NCI-H1436 treated with DMSO at 0.1 percent for 48 hours (cell line): ENCODE measurements around the gene CERS6.

ENCODE experiments used
- DNase-seq: peaks from one replicate; lab custom pipeline; 2025; lab: John Stamatoyannopoulos, UW

Gene CERS6

GRCh38 chr2:168530982-168531622, 75.0 kb downstream of the CERS6 start:
- no peak for DNase-seq

DNA sequence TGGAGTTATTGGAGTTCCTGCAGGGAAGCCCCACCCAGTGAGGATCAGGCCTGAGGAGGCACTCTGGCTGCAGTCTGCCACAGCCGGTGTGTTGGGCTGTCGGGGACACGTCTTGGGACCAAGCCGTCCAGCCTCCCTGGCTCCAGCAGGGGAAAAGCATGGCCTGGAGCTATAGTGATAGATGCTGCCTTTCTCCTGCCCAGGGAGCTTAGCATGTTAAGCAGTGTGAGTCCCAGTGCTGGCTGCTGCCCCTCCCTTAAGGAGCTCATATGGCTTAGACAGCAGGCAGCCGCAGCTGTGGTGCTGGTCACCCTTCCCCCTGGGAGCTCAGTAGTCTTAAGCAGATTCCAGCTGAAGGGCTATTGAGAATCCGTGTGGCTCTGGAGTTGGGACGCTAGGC, 78.9 kb downstream of the CERS6 start:
- DNase-seq: no peak

- no peak for DNase-seq
Observed at GRCh38 chr2:168536925-168537466, 80.9 kb downstream of the CERS6 start.

DNA sequence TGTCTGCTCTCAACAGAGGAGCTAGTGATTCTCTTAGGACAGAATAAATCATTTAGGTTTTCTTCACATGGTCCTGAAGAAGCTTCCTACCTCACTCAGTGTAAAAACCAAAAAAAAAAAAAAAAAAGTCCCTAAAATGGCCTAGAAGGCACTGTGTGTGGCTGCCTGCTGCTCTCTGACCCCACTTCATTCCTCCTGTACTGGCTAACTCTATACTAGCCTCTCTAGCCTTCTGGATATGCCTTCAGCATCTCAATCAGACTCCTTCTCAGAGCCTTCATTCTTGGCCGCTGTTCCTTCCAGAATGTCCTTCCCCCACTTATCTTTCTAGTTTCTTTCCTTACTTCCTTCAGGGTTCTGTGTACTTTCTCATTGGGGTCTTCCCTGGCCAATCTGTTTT, 82.1 kb downstream of the CERS6 start:
- DNase-seq: no peak

DNA sequence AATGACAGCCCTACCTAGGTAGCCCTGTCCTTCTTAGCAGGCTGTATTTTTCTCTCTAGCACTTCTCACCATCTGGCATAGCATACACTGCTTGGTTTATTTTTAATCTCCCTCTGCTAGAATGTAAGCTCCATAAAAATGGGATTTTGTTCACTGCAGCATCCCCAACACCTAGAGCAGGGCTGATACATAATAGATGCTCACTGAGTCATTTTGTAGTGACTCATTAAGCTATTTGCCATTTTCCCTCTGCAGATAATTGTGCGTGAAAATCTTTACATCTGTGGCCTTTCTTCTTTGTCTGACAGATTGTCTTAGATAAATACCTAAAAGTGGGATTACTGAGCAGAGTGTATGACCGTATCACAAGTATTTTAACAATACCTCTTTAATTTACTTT, 82.5 kb downstream of the CERS6 start:
- no peak for DNase-seq

DNA sequence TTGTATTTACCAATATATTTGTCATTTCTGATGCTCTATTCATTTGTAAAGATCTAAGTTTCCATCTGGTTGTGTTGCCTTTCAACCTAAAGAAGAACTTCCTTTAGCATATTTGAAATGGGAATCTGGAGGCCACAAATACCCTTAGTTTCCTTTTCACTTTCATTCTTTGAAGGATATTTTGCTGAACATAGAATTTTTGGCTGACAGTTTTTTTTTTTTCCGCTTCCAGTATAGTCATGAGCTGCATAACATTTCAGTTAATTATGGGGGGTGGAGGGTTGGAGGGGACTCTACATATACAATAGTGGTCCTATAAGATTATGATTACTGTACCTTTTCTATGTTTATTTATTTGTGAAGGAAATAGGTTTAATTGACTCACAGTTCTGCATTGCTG, 83.9 kb downstream of the CERS6 start:
- no peak for DNase-seq

GRCh38 chr2:168541858-168542257, 85.8 kb downstream of the CERS6 start:
- DNase-seq: no peak

GRCh38 chr2:168543037-168543436, 87.0 kb downstream of the CERS6 start:
- no peak for DNase-seq

DNA sequence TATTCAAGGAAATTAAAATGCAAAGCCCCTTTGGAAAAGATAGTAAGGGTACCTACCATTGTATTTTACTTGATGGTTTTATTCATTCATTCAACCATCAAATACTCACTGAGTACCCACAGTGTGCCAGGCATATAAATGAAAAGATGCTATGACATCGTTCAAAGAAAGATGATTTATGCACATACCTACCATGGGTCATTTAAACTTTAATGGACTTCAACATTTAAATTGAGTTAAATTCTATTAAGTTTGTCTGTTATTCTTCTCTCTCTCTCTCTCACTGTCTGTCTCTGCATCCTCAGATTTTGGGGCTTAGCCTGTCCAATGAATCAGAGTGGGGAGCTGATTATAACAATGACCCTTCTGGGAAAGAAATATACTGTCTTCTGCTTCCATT, 87.9 kb downstream of the CERS6 start:
- no peak for DNase-seq

DNA sequence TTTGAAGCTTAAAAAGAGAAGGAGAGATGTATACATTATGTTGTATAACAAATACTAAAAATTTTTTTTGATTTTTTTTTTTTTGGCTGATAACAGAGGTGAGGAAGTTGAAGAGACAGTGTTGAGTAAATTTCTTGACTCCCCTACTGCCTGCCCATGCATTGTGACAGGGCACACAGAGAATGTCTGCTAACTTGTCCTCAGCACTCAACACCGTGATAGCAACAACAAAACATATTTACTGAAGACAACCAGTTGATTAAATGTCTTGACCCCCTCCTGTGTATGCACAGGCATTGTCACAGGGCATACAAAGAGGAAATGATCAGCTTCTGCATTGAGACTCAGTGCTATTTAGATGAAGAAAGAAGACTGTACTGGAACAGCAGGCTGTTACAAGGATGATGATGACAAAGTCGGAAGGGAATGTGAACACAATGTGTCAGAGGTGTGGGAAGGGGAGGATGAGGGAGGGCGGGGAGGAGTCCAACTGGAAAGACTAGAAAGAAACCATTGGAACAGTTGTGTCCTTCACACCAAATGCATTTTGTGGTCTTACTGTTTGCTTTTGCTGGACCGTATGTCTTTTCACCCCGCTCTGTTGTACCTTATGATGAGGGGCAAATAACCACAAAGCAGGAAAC, 89.5 kb downstream of the CERS6 start:
- no peak for DNase-seq

DNA sequence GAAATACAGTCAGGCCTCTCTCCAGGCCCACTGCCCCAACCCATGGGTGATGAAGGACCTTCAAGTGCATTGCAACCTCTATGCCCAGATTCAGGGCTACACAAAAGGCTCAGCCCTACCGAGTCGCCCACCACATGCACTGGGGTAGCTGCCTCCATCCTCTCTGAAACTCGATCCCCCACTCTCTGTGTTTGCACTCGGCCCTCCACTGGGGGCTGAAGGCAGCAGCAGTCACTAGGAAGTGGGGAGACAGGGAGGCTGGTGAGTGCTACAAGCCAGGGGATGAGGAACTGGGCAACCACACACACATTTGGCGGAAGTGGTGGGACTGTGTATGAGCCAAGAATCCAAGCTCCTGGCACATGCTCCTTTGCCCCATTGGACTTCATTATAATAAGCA, 94.6 kb downstream of the CERS6 start:
- DNase-seq: no peak

DNA sequence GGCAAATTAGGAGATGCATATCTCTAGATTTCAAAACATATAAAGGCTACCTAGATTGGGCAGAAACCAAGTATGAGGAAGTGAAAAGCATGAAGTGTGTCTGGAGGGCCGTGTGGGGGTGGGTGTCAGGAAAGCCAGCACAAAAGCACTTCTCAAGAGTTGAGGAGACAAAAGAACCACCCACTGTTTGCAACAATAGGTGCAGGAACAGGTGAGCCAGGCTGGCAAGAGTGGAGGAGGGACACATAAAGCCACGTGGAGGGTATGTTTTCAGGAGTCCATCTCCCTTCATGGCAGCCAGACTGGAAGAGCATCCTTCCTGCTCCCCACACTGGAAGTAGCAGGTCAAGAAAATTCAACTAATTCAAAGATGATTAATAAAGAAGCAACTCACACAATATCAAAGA, 96.4 kb downstream of the CERS6 start:
- no peak for DNase-seq

DNA sequence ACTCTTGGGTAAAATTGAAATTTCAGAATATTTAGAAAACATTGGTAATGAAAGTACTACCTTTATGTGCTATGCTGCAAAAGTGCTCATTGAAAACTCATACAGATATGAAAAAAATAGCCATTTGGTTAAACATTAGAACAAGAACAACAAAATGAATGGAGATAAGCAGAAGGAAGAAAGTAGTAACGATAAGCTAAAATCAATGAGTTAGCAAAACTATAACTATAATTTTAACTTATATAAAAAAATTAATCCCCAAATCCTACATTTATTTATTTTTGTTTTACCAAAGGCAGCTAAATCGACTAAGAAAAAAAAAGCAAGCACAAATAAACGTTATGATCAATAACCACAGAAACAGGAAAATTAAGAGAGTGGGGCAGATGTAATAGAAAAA, 99.2 kb downstream of the CERS6 start:
- no peak for DNase-seq

- DNase-seq: no peak
Observed at GRCh38 chr2:168559187-168559586, 103.1 kb downstream of the CERS6 start.

DNA sequence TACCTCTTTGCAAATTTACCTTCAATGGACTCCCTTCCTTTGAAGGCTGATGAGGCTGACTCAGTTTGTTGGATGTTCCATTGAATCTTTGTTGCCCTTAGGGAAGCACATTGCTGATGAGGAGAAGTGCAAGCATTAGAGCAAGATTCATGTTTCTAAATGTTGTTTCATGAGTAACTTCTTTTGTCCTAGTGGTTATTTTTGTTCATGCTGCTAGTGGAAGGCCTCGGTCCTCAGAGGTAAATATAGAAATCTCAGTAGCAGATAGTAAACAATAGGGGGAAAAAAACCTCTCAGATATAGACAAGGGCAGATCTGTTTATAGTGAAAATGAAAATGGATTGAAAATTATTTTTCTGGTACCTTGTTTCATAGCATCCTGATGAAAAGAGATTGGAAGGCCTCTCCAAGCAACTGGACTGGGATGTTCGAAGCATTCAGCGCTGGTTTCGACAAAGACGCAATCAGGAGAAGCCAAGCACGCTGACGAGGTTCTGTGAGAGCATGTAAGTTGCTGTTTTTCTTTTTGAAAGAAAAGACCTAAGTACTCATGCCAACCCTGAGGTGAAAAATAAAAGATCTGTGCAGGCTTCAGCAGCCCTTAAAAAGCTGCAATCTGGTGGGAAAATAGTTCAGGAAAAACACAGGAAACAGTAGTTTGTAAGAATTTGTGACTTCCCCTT, 104.9 kb downstream of the CERS6 start:
- no peak for DNase-seq

DNA sequence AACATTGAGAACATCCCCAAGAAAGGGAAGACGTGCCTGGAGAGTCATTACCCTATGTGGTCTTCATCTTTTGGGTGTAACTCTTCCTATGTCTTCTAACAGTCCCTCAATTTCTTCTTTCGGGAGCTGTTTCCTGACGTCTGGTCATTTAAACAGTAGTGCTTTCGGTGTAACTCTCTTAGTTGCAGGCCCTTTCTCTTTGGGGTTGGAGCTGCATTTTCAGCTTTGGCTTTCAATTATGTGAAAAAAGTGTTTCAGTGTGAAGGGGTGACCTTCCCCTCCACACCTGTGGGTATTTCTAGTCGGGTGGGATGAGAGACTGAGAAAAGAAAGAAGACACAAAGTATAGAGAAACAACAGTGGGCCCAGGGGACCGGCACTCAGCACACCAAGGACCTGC, 105.9 kb downstream of the CERS6 start:
- no peak for DNase-seq

- DNase-seq: no peak
Observed at GRCh38 chr2:168562971-168563370, 106.9 kb downstream of the CERS6 start.

DNA sequence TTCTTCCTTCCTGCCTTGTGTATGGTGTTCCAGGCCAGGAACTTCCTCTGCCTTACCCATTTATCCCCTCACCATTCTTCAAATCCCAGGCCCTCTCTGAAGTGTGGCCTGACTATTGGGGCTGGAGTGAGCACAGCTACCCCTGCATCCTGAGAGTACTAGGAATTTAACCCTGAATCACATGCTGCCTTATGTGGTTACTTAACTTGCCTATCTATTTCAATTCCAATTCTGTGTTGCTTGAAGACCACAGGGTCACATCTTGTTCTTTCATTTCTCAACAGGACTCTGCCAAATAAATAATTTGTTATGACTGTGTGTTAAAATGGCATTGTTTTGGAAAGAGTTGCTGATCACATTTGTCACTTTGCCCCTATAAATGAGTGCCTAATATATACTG, 108.6 kb downstream of the CERS6 start:
- DNase-seq: no peak

GRCh38 chr2:168565112-168565511, 109.0 kb downstream of the CERS6 start:
- DNase-seq: no peak

- DNase-seq: no peak
Observed at GRCh38 chr2:168565512-168565911, 109.4 kb downstream of the CERS6 start.

DNA sequence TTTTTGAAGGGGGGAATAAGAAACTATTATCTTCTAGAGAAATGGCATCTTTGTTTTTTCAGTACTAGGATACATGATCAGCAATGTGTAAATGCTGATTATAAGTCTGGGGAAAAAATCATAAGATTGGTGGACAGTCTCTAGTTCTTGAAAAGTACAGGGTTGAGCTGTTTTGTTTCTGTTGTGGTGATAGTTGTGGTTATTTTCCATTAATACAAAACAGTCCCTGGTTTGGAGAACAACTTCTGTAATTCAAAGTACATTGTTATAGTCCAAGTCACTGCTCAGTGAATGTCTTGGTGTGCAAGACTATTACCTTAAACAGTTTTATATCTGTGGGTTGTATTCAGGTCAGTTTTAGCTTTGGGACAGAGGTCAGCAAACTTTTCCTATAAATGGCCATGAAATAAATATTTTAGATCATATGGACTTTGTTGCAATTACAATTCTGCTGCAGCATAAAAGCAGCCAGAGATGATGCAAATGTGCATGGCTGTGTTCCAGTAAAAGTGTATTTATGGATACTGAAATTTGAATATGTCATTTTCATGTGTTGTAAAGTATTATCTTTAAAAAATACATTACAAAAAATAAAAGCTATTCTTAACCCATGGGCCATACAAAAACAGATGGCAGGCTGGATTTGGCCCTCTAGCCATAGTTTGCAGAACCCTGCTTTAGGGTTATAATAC, 111.0 kb downstream of the CERS6 start:
- DNase-seq: no peak

- no peak for DNase-seq
Observed at GRCh38 chr2:168567836-168568235, 111.8 kb downstream of the CERS6 start.
